Transverse colon (tissue), 3 donors: ENCODE measurements around the gene DCN.

Experiments used
- CTCF ChIP-seq, 5 experiments: fragments of 200-600 bp in 3 of 5; fragments of 450-650 bp in 2 of 5; sonication (generic) in 3 of 5; IDR thresholded peaks; 1 replicate in 2 of 5; 2 replicates in 3 of 5; pipeline ENCODE4 v1.5.1; 2016 to 2017; ENCODE audit warnings: antibody characterized with exemption in 5 of 5, inconsistent platforms in 3 of 5, mild to moderate bottlenecking in 2 of 5, moderate library complexity in 1 of 5
- POLR2A ChIP-seq: fragments of 450-650 bp; IDR thresholded peaks from one replicate; pipeline ENCODE4 v1.6.1; 2016; ENCODE audit warnings: antibody characterized with exemption, mild to moderate bottlenecking, moderate library complexity

- no peak for TF ChIP-seq CTCF (IDR thresholded peaks at IDR 0.05)
- no peak for TF ChIP-seq POLR2A
Measured at GRCh38 chr12:91188778-91189177, 6.2 kb upstream of the DCN start.
